NB4 (cell line): ENCODE results near the gene GALNT18.

ENCODE experiments used
- POLR2A ChIP-seq: IDR thresholded peaks from 2 replicates; pipeline ENCODE4 v1.6.1; 2011; ENCODE audit warnings: mild to moderate bottlenecking; ENCODE audit not compliant: insufficient read length; ENCODE audit errors: extremely low read depth
- TF ChIP-seq, protein P1 (sequence below): IDR thresholded peaks from one replicate; pipeline ENCODE4 v1.5.1; 2012; ENCODE audit warnings: low read depth, low read length

DNA sequence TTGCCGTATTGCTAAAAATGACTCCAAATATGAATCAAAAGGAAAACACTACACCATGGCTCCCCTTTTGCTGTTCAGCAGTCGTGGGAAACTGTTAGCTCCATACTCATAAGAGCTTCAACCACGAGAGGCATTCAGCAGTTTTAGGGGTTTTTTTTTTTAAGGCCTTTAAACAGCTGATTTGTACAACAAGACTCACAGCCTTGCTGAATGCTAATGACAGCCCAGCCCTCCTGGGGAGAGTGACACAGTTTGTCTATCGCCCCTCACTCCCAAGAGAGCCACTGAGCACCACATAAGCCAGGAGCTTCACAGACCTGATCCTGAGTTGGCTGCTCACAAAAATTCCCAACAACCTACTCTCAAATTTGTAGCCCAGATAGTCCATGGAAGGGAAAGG, 32.4 kb downstream of the GALNT18 start:
- TF ChIP-seq, protein P1, sequence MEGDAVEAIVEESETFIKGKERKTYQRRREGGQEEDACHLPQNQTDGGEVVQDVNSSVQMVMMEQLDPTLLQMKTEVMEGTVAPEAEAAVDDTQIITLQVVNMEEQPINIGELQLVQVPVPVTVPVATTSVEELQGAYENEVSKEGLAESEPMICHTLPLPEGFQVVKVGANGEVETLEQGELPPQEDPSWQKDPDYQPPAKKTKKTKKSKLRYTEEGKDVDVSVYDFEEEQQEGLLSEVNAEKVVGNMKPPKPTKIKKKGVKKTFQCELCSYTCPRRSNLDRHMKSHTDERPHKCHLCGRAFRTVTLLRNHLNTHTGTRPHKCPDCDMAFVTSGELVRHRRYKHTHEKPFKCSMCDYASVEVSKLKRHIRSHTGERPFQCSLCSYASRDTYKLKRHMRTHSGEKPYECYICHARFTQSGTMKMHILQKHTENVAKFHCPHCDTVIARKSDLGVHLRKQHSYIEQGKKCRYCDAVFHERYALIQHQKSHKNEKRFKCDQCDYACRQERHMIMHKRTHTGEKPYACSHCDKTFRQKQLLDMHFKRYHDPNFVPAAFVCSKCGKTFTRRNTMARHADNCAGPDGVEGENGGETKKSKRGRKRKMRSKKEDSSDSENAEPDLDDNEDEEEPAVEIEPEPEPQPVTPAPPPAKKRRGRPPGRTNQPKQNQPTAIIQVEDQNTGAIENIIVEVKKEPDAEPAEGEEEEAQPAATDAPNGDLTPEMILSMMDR = no peak
- TF ChIP-seq POLR2A = no peak
